HG02970 (cell line): ENCODE data around the gene ITCH.

ENCODE experiments used
- ATAC-seq: cut with Tn5 transposase; IDR thresholded peaks from one replicate; pipeline ENCODE4 v1.9.1; 2021; ENCODE audit warnings: mild to moderate bottlenecking, moderate library complexity, moderate number of reproducible peaks; ENCODE audit not compliant: unreplicated experiment, low FRiP score

Gene ITCH

DNA sequence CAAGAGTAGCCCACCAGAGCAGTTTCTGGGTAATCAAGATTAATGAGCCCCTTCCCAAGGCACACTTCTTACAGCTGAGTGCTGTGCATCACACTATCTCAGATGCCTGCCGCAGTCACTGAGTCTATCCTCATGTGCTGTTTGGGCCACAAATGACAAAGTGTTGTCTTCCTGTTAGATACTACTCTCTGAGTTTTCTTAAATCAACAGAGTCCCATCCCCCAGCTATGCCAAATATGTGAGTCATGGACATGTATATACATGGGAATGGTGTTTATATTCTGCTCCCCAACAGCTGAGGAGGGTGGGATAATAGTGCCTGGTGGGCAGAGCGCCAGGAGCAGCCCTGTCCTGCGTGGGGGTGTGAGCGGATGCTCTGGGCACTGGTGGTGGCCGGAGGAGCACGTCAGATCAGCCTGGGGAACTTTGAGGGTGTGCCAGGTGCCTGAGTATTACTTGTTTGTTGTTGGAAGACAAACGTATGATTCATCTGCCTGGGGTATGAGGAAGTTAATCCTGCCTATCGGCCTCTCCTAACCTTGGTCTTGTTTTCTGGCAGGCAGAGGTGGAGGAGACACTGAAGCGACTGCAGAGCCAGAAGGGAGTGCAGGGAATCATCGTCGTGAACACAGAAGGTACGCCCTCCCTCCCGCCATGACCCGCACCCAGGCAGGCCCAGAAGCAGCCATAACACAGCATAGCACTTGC, 162.8 kb downstream of the ITCH start:
- ATAC-seq = no peak

DNA sequence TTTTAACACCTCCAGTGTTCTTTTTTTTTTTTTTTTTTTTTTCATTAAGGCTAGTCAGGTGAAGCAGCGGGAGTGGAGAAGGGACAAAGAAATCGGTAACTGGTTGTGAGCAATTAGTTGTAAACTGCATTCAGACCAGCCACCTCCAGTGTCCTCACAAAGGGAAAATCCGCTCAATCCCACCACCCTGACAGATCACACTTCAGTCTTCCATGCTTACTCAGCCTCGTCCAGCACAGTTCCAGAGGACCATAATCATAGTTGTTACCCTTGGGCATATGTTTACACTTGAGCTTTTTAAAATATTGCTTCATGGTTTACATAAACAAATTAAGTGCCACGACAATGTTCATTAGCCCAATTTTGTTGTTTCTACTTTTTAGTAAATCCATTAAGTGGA, 163.4 kb downstream of the ITCH start:
- no peak for ATAC-seq

DNA sequence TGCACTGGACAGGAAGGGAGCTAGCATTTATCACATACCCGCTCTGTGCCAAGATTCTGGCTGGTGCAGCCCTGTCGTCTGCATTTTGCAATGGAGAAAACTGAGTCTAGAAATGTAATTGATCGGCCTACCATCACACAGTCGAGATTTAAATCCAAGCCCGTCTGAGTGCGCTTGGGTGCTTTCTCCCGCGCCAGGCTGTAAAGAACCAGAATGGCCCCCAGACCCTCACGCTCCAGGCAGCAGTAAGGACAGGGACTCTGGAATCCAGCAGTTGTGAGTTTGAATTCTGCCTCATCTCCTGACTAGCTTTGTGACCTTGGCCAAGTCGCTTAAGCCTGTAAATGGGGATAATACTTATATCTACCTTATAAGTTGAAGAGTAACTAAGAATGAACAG, 163.9 kb downstream of the ITCH start:
- ATAC-seq = no peak

DNA sequence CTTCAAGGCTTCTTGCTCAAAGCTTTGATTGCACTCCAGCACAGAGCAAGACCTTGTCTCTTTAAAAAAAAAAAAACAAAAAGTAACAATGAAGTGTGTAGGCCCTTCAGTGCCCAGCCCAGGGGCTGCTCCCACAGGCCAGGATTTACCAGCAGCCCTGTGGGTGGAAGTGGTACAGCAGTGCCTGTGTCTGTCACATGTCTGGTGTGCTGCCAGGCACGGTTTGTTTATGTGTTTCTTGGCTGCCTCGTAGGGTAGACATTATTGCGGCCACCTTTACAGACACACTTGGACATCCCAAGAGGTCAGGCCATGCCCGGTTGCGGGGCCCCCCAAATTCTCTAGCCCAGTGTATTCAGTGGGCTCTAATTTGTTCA, 165.8 kb downstream of the ITCH start:
- ATAC-seq = no peak

DNA sequence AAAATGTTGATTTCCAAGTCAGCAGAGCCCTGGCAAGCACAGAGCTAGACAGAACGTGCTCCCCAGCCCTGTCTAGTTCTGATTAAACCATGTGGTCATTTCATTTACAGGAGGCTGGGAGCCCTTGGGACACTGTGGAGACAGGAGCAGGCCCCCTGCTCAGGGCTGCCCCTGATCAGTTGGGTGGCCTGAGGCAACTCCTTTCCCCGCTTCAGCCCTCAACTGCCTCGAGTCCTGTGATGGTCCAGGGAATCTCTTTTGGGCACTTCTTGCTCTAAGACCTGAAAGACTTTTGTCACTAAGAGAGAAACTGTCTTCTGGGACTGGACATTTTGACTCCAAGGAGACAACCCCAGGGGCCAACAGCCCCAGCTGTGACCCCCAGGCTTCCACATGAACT, 166.7 kb downstream of the ITCH start:
- ATAC-seq = no peak

DNA sequence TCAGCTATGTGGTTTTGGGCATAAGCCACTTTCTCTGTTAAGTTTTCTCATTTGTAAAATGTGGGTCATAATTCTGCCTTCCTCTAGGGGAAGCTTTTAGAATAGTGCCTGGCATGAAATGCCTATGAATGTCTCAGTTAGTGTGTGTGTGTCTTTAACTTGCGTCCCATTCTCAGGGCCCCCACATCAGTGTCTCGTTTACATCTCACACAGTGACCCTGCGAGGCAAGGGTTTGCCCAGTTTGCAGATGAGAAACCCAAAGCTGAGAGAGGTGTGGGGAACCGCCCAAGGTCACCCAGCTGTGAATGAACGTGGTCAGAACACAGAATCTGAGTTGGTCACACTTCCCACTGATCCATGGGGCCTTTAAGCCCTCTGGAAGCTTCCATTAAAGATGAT, 167.3 kb downstream of the ITCH start:
- ATAC-seq = no peak

DNA sequence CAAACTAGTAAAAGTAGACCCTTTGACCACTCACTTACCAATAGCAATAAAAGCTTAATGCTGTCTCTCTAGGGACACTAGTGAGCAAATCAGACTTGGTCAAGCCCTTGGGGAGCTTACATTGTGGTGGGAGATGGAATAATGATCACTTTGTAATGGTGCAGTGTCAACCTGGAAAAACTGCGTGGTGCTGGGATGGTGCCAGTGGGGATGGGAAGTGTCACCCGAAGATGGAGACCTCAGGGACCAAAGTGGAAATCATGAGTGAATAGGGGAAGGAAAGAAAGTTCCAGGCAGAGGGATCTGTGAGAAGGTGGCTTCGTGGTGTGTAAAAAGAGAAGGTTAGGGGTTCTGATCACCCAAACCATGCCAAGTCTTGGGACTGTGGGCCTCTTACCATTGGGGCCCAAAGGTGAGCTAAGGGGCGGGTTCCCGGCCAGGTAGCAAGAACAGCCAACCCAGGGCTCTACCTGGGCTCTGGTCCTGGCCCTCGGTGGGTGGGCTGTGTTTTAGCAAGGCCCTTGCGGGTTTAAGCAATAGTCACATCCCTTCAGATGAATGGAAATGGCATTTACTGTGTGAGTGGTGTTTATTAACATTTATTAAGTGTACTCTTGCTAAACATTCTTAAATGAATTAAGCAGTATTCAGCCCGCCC, 168.7 kb downstream of the ITCH start:
- ATAC-seq = no peak

DNA sequence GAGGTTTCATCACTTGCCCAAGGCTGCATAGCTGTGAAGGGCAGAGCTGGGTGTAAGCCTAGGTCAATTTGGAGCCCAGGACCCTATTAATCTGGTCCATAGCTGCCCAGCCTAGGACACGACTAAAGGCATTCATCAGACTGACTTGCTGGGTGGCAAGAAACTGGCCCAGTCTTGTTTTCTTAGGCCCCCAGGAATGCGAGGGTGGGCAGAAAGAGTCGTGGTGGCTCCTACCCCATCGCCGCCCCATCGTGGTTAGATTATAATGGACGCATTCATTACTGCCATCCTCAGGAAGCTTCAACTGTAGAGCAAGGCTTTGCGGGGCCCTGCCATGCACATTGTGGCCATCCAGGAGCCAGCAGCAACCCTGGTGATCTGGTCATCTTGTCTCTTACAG, 169.2 kb downstream of the ITCH start:
- no peak for ATAC-seq

DNA sequence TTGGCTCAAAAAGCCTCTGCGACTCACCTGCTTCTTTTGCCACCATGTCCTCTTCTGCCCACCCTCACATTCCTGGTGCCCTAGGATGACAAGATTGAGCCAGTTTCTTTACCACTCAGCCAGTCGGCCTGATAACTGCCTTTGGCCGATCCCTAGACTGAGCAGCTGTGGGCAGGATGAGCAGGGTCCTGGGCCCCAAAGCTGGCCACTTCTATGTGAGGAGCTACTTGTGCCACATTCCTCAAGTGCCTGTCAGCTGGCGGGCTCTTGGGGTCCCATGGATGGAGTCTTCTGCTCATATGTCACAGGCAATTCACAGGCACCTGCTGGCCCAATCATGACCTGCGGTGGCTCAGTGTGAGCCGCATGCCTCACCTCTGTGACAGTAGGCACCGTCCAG, 169.7 kb downstream of the ITCH start:
- no peak for ATAC-seq

DNA sequence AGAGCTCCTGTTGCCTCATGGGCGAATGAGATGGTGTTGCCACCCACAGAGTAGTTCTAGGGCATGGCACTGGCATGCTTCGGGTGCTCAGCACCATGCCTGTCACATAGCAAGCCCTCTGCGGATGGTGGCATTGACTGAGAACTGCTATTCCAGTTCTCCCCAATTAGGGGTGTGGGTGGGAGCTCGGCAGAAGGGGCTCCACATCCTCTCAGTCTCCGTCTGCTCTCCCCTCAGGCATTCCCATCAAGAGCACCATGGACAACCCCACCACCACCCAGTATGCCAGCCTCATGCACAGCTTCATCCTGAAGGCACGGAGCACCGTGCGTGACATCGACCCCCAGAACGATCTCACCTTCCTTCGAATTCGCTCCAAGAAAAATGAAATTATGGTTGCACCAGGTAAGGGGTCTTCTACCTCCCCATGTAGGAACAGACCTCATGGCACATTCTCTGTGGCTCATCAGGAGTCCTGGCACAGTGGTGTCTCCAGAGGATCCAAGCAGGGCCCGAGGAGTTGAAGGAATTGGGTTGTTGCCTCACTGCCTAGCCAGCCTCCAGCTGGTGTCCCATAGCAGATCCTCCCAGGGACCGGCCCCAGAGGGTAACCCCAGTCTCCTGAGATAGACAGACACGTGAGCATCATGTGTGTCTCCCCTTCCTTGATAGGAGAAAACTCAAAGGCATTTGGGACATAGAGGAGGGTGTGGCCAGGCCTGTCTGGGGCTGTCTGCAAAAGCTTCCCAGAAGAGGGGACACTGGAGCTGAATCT, 171.5 kb downstream of the ITCH start:
- ATAC-seq = no peak

DNA sequence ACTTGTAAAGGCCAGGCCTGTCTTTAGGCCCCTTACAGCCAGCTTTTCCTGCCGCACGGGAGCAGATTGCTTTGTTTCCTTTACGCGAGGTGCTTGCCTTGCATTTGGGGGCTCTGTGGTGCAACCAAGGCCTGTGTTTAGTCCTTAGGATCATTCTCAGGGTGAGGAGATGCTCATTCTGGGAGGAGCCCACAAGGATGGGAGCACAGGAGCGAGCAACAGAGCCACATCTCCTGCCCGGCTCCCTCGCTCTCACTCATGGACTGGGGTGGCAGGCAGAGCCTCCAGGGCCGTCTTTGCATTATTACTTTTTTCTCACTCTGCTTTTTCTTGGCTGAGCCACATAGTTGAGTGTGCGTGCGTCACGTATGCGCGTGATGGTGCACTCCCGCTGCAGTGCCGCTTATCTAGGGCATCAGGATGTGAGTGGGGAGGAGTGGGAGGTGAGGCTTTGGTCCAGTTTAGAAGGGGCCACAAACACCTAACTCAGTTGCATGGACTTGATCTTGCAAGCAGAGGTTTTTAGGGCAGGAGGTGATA, 172.3 kb downstream of the ITCH start:
- ATAC-seq = no peak

DNA sequence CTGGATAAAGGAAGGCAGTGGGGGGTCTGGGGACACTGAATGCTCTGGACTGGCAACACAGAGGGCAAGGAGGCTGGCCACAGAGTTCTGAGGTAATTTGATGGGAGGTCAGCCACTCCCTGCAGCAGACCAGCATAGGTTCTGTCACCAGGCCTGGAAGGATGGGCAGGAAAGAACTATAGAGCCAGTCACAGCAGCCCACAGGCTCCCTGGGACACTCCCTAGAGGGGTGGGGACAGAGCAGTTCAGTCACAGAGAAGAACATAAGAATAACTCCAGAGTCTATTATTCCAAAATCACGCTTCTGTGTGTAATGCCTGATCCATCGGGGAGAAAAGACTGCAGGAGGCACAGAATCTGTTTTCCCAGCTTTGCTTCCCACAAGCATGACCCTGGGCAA, 172.8 kb downstream of the ITCH start:
- no peak for ATAC-seq

DNA sequence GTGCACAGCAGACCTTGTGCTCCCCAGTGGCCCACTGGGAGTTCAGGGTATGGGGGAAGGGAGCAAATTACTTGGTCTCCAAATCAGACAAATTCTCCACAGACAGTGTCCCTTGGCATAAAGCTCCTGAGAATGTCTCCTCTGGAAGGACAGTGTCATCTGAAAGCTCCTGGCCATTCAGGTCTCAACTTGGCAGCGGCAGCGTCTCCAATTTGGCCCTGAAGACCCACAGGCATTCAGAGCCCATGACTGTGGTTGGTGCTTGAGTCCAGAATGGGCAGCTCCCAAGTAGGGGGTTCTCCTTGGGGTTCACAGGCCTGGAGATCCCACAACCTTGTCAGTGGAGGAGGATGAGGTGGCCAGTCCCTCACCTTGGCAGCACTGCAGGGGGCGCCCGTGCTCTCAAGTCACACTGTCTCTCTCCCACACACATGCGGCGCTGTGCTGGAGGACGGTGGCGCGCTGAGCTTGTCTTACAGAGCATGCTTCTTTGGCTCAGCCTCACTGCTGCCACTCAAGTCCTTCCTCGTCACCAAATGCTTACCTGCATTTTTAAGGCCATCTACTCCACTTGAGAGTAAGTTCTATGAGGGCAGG, 173.8 kb downstream of the ITCH start:
- ATAC-seq = no peak

DNA sequence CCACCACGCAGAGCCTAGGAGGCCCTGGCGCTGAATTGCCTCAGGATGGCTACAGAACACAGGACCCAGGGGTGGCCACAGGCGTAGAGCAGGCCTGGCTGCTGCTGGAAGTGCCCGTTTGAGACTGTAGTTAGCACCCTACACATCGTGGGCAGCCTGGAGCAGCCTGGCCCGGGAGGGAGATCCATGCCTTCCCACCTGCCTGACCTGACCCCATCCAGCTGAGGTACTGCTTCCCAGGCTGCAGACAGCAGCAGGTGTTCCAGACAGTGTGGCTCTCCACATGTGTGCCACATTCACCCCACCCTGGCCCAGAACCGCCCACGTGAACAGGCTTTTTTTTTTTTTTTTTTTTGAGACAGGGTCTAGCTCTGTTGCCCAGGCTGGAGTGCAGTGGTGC, 174.6 kb downstream of the ITCH start:
- no peak for ATAC-seq

DNA sequence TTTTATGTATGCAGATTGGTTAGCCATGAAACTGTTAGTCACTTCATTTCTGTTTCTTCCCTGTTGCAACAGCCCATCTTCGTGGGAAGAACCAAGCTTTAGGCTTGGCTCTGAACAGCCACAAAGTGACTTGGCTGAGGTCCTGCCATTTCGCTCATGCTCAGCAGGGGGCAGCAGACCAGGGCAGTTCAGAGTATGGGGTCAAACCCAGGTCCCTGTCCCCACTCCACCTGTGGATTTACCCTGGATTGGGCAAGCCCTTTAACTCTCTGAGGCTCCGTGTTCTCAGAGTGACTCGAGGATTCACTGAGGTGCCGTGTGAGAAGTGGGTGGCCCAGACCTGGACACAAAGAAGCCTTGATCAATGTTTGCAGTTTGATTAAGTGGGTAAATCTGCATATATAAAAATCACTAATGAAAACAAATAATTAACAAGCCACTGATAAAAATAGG, 175.6 kb downstream of the ITCH start:
- no peak for ATAC-seq

DNA sequence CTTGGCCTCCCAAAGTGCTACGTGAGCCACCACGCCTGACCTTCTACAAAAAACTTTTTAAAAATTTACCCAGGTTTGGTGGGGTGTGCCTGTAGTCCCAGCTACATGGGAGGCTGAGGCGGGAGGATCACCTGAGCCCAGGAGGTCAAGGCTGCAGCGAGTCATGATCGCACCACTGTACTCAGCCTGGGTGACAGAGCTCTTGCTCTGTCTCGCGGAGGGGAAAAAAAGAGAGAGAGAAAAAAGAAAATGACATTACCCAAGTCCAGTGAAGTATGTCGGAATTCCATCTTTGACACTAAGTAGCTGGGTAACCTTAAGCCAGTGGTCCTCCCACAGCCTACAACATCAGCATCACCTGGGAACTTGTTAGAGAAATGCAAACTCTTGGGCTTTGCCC, 176.7 kb downstream of the ITCH start:
- ATAC-seq = no peak

DNA sequence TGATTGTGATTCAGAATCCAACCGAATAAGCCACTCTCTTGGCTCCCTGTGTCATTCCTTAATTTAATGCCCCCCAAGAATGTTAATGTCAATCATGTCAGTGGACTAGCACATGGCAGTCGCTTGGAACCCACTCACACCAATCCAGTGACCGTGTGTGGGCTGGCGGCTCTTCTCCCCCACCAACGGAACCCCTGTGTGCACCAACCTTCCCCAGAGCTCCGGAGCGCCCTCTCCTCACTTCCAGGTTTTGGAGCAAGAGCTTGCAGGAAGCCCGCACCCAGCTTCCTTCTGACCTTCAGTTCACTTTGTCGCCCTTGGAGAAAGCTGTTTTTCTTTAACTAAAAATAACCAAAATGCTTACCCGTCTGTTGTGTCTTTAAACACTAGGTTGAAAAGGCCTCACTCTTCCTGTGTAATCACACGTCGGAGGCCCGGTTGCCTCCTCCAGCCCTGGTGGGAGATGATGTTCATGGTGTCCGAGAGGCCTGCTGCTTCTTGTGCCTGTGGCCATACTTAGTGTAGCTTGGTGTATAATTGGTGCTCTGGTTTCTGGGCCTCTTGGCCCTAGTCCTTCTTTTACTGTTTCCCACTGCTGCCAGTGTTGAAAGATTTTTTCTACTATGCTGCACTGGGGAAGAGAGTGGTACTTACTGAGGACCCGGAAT, 177.7 kb downstream of the ITCH start:
- ATAC-seq = no peak

DNA sequence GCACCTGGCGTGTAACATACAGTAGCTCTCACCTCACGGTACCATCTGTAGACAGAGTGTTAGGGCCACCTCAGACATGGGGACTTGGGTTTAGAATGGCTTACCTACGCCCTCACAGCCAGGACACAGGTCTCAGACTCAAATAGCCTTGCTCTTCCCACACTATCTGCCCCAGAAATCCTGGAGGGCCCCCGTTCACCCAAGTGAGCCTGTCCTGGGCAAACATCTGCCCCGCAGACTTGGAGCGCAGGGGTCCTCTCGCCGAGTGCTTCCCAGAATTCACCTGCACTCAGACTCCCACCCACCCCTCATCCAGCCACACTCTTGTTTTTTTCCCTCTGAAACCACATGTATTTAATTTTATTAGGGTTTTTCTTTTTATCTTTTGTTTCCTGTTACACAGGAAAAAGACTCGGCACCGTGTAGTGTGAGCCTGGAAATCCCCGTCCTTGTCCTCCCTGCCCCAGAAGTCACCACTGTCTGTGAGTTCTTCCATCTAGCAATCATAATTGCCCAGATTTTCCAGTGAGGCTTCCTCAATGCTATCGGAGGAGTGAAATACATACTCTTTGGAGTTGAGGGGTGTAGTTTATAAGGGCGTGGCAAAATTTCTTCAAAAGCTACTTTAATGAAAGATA, 178.3 kb downstream of the ITCH start:
- ATAC-seq = no peak

DNA sequence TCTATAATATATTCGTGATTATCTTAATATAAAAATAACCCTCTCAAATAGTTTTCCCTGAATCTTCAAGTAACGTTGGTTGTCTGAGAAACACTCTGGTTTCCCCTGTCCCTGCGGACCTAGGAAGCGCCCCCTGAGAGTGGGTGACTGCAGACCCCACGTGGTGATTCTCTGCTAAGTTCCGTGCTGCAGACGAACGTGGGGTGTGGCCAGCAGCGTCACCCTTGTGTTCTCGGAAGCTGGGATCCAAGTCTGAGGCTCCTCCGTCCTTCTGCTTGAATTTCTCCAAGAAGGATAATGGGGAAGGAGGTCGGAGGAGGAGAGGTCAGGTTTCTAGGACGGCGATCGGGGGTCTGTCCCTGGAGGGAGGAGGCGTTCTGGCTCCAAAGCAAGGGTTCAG, 178.8 kb downstream of the ITCH start:
- no peak for ATAC-seq

DNA sequence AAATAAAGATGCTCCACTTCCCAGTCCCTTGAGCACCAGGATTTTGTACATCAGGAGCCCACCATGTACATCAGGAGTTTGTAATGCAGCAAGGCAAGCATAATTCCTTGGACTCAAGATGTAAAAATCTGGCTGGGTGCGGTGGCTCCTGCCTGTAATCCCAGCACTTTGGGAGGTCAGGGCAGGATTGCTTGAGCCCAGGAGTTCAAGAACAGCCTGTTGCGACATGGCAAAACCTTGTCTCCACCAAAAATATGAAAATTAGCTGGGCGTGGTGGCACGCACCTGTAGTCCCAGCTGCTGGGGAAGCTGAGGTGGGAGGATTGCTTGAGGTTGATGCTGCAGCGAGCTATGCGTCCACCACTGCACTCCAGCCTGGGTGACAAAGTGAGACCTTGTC, 179.4 kb downstream of the ITCH start:
- ATAC-seq = no peak
